Mesenchymal stem cell (in vitro differentiated cells and primary cell): ENCODE measurements around the gene MRPL20.

Experiments used
- DNase-seq: peaks from one replicate; pipeline ENCODE4 v3.0.0-alpha.2; 2013
- H2AFZ ChIP-seq: one replicate; pipeline ENCODE4 v1.6.1; 2013; ENCODE audit warnings: low read depth, mild to moderate bottlenecking, control low read depth, inconsistent platforms, low read length, moderate library complexity
- H2AK5ac ChIP-seq: 2 replicates; pipeline ENCODE4 v1.6.1; 2013; ENCODE audit warnings: low read length, moderate library complexity, mild to moderate bottlenecking, inconsistent platforms; ENCODE audit not compliant: severe bottlenecking
- H2BK120ac ChIP-seq: one replicate; pipeline ENCODE4 v1.6.1; 2013; ENCODE audit warnings: low read depth, mild to moderate bottlenecking, inconsistent platforms, low read length, moderate library complexity
- H2BK12ac ChIP-seq, 2 experiments: one replicate each; pipeline ENCODE4 v1.6.1; 2013; ENCODE audit warnings: inconsistent platforms in 2 of 2, low read length in 2 of 2, mild to moderate bottlenecking in 2 of 2, moderate library complexity in 2 of 2, control low read depth in 1 of 2
- H2BK15ac ChIP-seq: one replicate; pipeline ENCODE4 v1.6.1; 2013; ENCODE audit warnings: mild to moderate bottlenecking, low read depth, inconsistent platforms; ENCODE audit not compliant: poor library complexity, severe bottlenecking
- H2BK5ac ChIP-seq: 2 replicates; pipeline ENCODE4 v1.6.1; 2013; ENCODE audit warnings: low read depth, mild to moderate bottlenecking, low read length, control low read depth, inconsistent platforms; ENCODE audit not compliant: poor library complexity, severe bottlenecking
- H3K14ac ChIP-seq, 2 experiments: one replicate each; pipeline ENCODE4 v1.6.1; 2013; ENCODE audit warnings: inconsistent platforms in 2 of 2, low read length in 2 of 2, control low read depth in 1 of 2, mild to moderate bottlenecking in 1 of 2, moderate library complexity in 1 of 2
- H3K18ac ChIP-seq, 2 experiments: one replicate each; pipeline ENCODE4 v1.6.1; 2013; ENCODE audit warnings: inconsistent platforms in 2 of 2, low read length in 2 of 2, control low read depth in 1 of 2, low read depth in 1 of 2, mild to moderate bottlenecking in 1 of 2
- H3K23ac ChIP-seq, 2 experiments: one replicate each; pipeline ENCODE4 v1.6.1; 2013; ENCODE audit warnings: inconsistent platforms in 2 of 2, low read length in 2 of 2, mild to moderate bottlenecking in 2 of 2, moderate library complexity in 2 of 2, control low read depth in 1 of 2
- H3K27ac ChIP-seq: 2 replicates; pipeline ENCODE4 v1.5.1; 2013; ENCODE audit warnings: mild to moderate bottlenecking, moderate library complexity, low read length, control low read depth, inconsistent platforms; ENCODE audit not compliant: poor library complexity, severe bottlenecking
- H3K27me3 ChIP-seq, 2 experiments: 2 replicates each; pipeline versions ENCODE4 v1.6.1 to v1.7.0; 2013; ENCODE audit warnings: low read length in 2 of 2, mild to moderate bottlenecking in 2 of 2, moderate library complexity in 2 of 2, control low read depth in 1 of 2, inconsistent platforms in 1 of 2; ENCODE audit not compliant: control insufficient read depth in 1 of 2, insufficient read depth in 1 of 2
- H3K36me3 ChIP-seq, 2 experiments: 2 replicates each; pipeline versions ENCODE4 v1.6.1 to v1.7.0; 2013; ENCODE audit warnings: low read length in 2 of 2, control low read depth in 1 of 2, inconsistent platforms in 1 of 2, low read depth in 1 of 2, mild to moderate bottlenecking in 1 of 2; ENCODE audit not compliant: insufficient read depth in 2 of 2, control insufficient read depth in 1 of 2
- H3K4ac ChIP-seq, 2 experiments: one replicate each; pipeline ENCODE4 v1.6.1; 2013; ENCODE audit warnings: inconsistent platforms in 2 of 2, low read length in 2 of 2, mild to moderate bottlenecking in 2 of 2, moderate library complexity in 2 of 2, control low read depth in 1 of 2, low read depth in 1 of 2
- H3K4me1 ChIP-seq: 2 replicates; pipeline ENCODE4 v1.6.1; 2013; ENCODE audit warnings: low read depth, low read length, control low read depth; ENCODE audit not compliant: control insufficient read depth, insufficient read depth
- H3K4me2 ChIP-seq: 2 replicates; pipeline ENCODE4 v1.6.1; 2013; ENCODE audit warnings: low read length, mild to moderate bottlenecking, inconsistent platforms; ENCODE audit not compliant: poor library complexity, severe bottlenecking
- H3K4me3 ChIP-seq, 2 experiments: 2 replicates each; pipeline versions ENCODE4 v1.5.1 to v1.7.0; 2013; ENCODE audit warnings: low read length in 2 of 2, mild to moderate bottlenecking in 2 of 2, control low read depth in 1 of 2, low read depth in 1 of 2; ENCODE audit not compliant: insufficient read depth in 1 of 2
- H3K79me1 ChIP-seq: replicated peaks from 2 replicates; pipeline ENCODE4 v1.6.1; 2013; ENCODE audit warnings: mild to moderate bottlenecking, control low read depth, low read length, inconsistent platforms; ENCODE audit not compliant: poor library complexity, severe bottlenecking
- H3K9ac ChIP-seq: 2 replicates; pipeline ENCODE4 v1.7.0; 2013; ENCODE audit warnings: mild to moderate bottlenecking, low read length, moderate library complexity
- H3K9me3 ChIP-seq: 2 replicates; pipeline ENCODE4 v1.7.0; 2013; ENCODE audit warnings: mild to moderate bottlenecking, low read length; ENCODE audit not compliant: control insufficient read depth
- H4K8ac ChIP-seq: one replicate; pipeline ENCODE4 v1.6.1; 2013; ENCODE audit warnings: inconsistent platforms, mild to moderate bottlenecking, low read length, moderate library complexity
- H4K91ac ChIP-seq: one replicate; pipeline ENCODE4 v1.6.1; 2013; ENCODE audit warnings: mild to moderate bottlenecking, low read length, inconsistent platforms
- WGBS: methylation state at CpG from one replicate; pipeline ENCODE4 v1.1.7; 2013; ENCODE audit warnings: mixed read lengths; 5-methylcytosine and 5-hydroxymethylcytosine counted together

Gene MRPL20

DNA sequence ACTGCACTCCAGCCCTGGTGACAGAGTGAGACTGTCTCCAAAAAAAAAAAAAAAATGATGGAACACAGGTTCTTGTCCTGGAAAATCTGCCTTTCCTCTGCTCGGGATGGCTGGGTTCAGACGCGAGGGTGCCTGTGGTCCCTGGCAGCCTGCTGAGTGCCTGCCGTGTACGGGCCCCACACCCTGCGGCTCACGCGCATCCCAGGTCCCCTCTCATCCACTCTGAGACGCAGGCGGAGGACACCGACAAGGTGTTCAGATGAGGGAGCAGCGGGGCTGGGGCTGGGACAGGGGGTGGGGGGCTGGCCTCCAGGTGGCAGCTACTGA is 18.3 kb upstream of the MRPL20 start:
- no peak overlapping the region for H3K4me3 ChIP-seq
- 84% methylated on average over 12 of the region's 12 CpGs for WGBS
- H3K9me3 ChIP-seq = no peaks in the 10 kb centered on the region
- no peak for DNase-seq
- H2BK5ac ChIP-seq = no peak overlapping the region
- no peak overlapping the region for H2BK15ac ChIP-seq
- no peak overlapping the region for H2AK5ac ChIP-seq
- no peak overlapping the region for H3K23ac ChIP-seq
- no peaks in the 10 kb centered on the region for H3K36me3 ChIP-seq
- H2AFZ ChIP-seq = no peak overlapping the region
- H2BK120ac ChIP-seq = no peak overlapping the region
- peaks cover 27% of the 10 kb centered on the region for H3K4me1 ChIP-seq
- no peak overlapping the region for H3K9ac ChIP-seq
- H3K27ac ChIP-seq = no peak overlapping the region
- no peak overlapping the region for H4K8ac ChIP-seq
- no peaks in the 10 kb centered on the region for H3K79me1 ChIP-seq
- no peak overlapping the region for H3K4ac ChIP-seq
- no peak overlapping the region for H4K91ac ChIP-seq
- H2BK12ac ChIP-seq = no peak overlapping the region
- no peak overlapping the region for H3K14ac ChIP-seq
- no peak overlapping the region for H3K4me2 ChIP-seq
- no peak overlapping the region for H3K18ac ChIP-seq
- peaks cover 4 to 5% of the 10 kb centered on the region in 2 experiments for H3K27me3 ChIP-seq

DNA sequence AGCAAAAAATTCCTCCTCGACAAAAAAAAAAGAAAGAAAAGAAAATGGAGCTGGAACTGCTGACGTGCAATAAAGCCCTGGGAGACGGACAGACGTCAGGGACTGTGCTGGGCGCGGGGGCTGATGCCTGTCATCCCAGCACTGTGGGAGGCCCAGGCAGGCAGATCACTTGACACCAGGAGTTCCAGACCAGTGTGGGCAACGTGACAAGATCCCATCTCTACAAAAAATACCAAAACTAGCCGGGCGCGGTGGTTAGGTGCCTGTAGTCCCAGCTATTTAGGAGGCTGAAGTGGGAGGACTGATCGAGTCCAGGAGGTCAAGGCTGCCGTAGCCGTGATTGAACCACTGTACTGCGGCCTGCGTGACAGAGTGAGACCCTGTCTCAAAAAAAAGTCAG is 17.6 kb upstream of the MRPL20 start:
- H3K27ac ChIP-seq = no peak overlapping the region

DNA sequence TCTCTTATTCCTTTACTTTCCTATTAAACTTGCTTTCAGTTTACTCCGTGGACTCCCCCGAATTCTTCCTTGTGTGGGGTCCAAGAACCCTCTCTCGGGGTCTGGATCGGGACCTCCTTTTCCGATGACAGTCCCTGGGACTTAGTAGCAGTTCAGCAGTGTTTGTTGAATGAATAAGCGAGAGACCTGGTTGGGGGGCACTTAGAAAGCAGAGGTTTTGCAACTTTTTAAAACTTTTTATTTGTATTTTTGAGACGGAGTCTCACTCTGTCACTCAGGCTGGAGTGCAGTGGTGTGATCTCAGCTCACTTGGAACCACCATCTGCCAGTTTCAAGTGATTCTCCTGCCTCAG is 16.1 kb upstream of the MRPL20 start:
- H3K23ac ChIP-seq = no peak overlapping the region
- no peak overlapping the region for H2BK12ac ChIP-seq
- 99% methylated on average over 7 of the region's 7 CpGs for WGBS
- peaks cover 4 to 5% of the 10 kb centered on the region in 2 experiments for H3K27me3 ChIP-seq
- H4K91ac ChIP-seq = no peak overlapping the region
- no peak overlapping the region for H2BK120ac ChIP-seq
- no peak overlapping the region for H4K8ac ChIP-seq
- peaks cover 29% of the 10 kb centered on the region for H3K4me1 ChIP-seq
- no peak overlapping the region for H3K18ac ChIP-seq
- no peak overlapping the region for H2BK15ac ChIP-seq
- H3K4me3 ChIP-seq = no peak overlapping the region
- no peak for DNase-seq
- no peak overlapping the region for H2BK5ac ChIP-seq
- no peak overlapping the region for H2AK5ac ChIP-seq
- H3K4me2 ChIP-seq = no peak overlapping the region
- H3K9me3 ChIP-seq = no peaks in the 10 kb centered on the region
- H3K27ac ChIP-seq = no peak overlapping the region
- no peak overlapping the region for H2AFZ ChIP-seq
- no peak overlapping the region for H3K9ac ChIP-seq
- no peaks in the 10 kb centered on the region for H3K79me1 ChIP-seq
- no peaks in the 10 kb centered on the region for H3K36me3 ChIP-seq
- no peak overlapping the region for H3K14ac ChIP-seq
- H3K4ac ChIP-seq = no peak overlapping the region

More for the DNA sequence above, 17.6 kb upstream of the MRPL20 start:
- H2BK15ac ChIP-seq = no peak overlapping the region
- H4K8ac ChIP-seq = no peak overlapping the region
- H3K18ac ChIP-seq = no peak overlapping the region
- DNase-seq = no peak
- H2AFZ ChIP-seq = no peak overlapping the region
- peaks cover 26% of the 10 kb centered on the region for H3K4me1 ChIP-seq
- no peak overlapping the region for H3K14ac ChIP-seq
- H3K4ac ChIP-seq = no peak overlapping the region
- peaks cover 4 to 5% of the 10 kb centered on the region in 2 experiments for H3K27me3 ChIP-seq
- 93% methylated on average over 14 of the region's 15 CpGs for WGBS
- H3K36me3 ChIP-seq = no peaks in the 10 kb centered on the region
- no peak overlapping the region for H2BK120ac ChIP-seq
- no peak overlapping the region for H3K9ac ChIP-seq
- H2BK5ac ChIP-seq = no peak overlapping the region
- H3K9me3 ChIP-seq = no peaks in the 10 kb centered on the region
- H3K79me1 ChIP-seq = no peaks in the 10 kb centered on the region
- no peak overlapping the region for H2AK5ac ChIP-seq
- peak overlapping the region; percentile 75 for H4K91ac ChIP-seq
- H3K4me2 ChIP-seq = no peak overlapping the region
- no peak overlapping the region for H3K4me3 ChIP-seq
- no peak overlapping the region for H3K23ac ChIP-seq
- no peak overlapping the region for H2BK12ac ChIP-seq

DNA sequence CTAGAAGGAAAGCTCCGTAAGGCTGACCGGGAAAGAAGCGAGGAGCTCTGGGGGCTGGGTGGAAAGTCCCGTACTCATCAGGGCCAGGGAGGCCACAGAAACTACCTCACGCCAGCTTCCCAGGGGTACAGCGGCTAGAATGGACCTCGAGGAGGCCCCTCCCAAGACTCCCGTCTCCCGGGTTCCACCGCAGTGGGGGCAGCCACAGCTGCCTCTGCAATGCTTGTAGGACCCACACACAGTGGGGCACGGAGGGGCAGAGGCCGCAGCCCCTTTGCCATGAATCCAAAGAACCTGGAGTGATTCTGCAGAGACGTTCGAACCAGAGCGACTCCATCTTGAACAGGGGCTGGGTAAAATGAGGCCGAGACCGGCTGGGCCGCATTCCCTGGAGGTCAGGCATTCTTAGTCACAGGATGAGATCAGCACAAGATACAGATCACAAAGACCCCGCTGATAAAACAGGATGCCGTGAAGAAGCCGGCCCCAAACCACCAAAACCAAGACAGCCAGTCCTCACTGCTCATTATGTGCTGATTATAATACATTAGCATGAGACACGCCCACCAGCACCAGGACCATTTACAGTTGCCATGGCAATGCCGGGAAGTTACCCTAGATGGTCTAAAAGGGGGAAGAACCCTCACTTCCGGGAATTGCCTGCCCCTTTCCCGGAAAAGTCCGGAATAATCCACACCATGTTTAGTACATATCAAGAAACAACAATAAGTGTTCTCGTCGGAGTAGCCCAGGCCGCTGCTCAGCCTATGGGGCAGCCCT is 15.6 kb upstream of the MRPL20 start:
- WGBS = 69% methylated on average over 29 of the region's 29 CpGs
- DNase-seq = peak; percentile 28
- H3K23ac ChIP-seq = no peak overlapping the region

More for the DNA sequence above, 15.6 kb upstream of the MRPL20 start:
- no peak overlapping the region for H4K91ac ChIP-seq
- no peaks in the 10 kb centered on the region for H3K9me3 ChIP-seq
- H3K9ac ChIP-seq = no peak overlapping the region
- no peaks in the 10 kb centered on the region for H3K79me1 ChIP-seq
- no peak overlapping the region for H3K14ac ChIP-seq
- H2BK5ac ChIP-seq = no peak overlapping the region
- no peak overlapping the region for H2BK15ac ChIP-seq
- H2BK12ac ChIP-seq = peak overlapping the region in 1 of 2 experiments; percentile 24
- H2BK120ac ChIP-seq = no peak overlapping the region
- no peak overlapping the region for H3K18ac ChIP-seq
- no peak overlapping the region for H3K4ac ChIP-seq
- no peak overlapping the region for H3K4me3 ChIP-seq
- no peak overlapping the region for H2AK5ac ChIP-seq
- H3K36me3 ChIP-seq = no peaks in the 10 kb centered on the region
- H3K27me3 ChIP-seq = peaks cover 4 to 5% of the 10 kb centered on the region in 2 experiments
- no peak overlapping the region for H4K8ac ChIP-seq
- H2AFZ ChIP-seq = no peak overlapping the region
- no peak overlapping the region for H3K27ac ChIP-seq
- H3K4me2 ChIP-seq = no peak overlapping the region
- H3K4me1 ChIP-seq = peaks cover 30% of the 10 kb centered on the region
